Tibial nerve (tissue), 4 donors: ENCODE data around the gene KLHDC7A. TPM values are rescaled to one million over a fixed set of nuclear protein-coding genes. Genes with fewer than 3 reads are reported as not detected.
"Not testable (repeated sequence)": the region's sequence is repeated elsewhere in the genome, so short reads cannot be mapped to it uniquely, and the experiment has no call there.

Experiments used
- DNase-seq, 2 donors: peaks; one replicate each; pipeline ENCODE4 v3.0.0-alpha.2; 2019; ENCODE audit warnings: low spot score in 2 of 2
- H3K27ac ChIP-seq, 4 donors: fragments of 200-600 bp; sonication (generic) in 3 of 4; one replicate each; pipeline ENCODE4 v1.5.1; 2017 to 2019; ENCODE audit warnings: mild to moderate bottlenecking in 1 of 4
- H3K27me3 ChIP-seq, 2 donors: fragments of 200-600 bp; sonication (generic) in 1 of 2; one replicate each; pipeline versions ENCODE4 v1.5.1 to v1.6.0; 2017 to 2019
- H3K36me3 ChIP-seq, 3 donors: fragments of 200-600 bp; sonication (generic); one replicate each; pipeline ENCODE4 v1.5.1; 2018 to 2019
- H3K4me1 ChIP-seq, 4 donors: fragments of 200-600 bp; sonication (generic) in 3 of 4; one replicate each; pipeline ENCODE4 v1.5.1; 2017 to 2019
- H3K4me3 ChIP-seq, 4 donors: fragments of 200-600 bp; sonication (generic) in 3 of 4; one replicate each; pipeline ENCODE4 v1.5.1; 2017 to 2019; ENCODE audit warnings: mild to moderate bottlenecking in 1 of 4, moderate library complexity in 1 of 4
- H3K9me3 ChIP-seq, 4 donors: fragments of 200-600 bp; sonication (generic) in 3 of 4; one replicate each; pipeline ENCODE4 v1.5.1; 2017 to 2019
- EP300 ChIP-seq, 2 donors: sonication (generic); formaldehyde crosslinking; IDR thresholded peaks; one replicate each; pipeline ENCODE4 v1.6.1; 2017; ENCODE audit warnings: antibody characterized with exemption in 2 of 2, mild to moderate bottlenecking in 1 of 2
- POLR2A ChIP-seq, 2 donors: fragments of 450-650 bp; IDR thresholded peaks; one replicate each; pipeline ENCODE4 v1.6.1; 2017; ENCODE audit warnings: antibody characterized with exemption in 2 of 2, mild to moderate bottlenecking in 2 of 2, moderate library complexity in 2 of 2
- WGBS, 2 donors: methylation state at CpG; one replicate each; pipeline ENCODE4 v1.1.5; 2018; 5-methylcytosine and 5-hydroxymethylcytosine counted together
- total RNA-seq, 4 donors: library from RNA; depleted of rRNA; stranded (reverse); fragments of >200 nt; gene quantifications; one replicate each; pipeline ENCODE4 v1.1.0, GENCODE V29; 2016
- TF ChIP-seq, protein P1 (sequence below), 5 experiments: fragments of 200-600 bp in 3 of 5; fragments of 450-650 bp in 2 of 5; sonication (generic) in 3 of 5; IDR thresholded peaks; one replicate each; pipeline ENCODE4 v1.5.1; 2016 to 2019; ENCODE audit warnings: antibody characterized with exemption in 5 of 5, mild to moderate bottlenecking in 3 of 5, moderate library complexity in 2 of 5

Gene KLHDC7A
- total RNA-seq, 4 donors from 2014 or later = 0.20 to 0.21 TPM; not detected in 2

DNA sequence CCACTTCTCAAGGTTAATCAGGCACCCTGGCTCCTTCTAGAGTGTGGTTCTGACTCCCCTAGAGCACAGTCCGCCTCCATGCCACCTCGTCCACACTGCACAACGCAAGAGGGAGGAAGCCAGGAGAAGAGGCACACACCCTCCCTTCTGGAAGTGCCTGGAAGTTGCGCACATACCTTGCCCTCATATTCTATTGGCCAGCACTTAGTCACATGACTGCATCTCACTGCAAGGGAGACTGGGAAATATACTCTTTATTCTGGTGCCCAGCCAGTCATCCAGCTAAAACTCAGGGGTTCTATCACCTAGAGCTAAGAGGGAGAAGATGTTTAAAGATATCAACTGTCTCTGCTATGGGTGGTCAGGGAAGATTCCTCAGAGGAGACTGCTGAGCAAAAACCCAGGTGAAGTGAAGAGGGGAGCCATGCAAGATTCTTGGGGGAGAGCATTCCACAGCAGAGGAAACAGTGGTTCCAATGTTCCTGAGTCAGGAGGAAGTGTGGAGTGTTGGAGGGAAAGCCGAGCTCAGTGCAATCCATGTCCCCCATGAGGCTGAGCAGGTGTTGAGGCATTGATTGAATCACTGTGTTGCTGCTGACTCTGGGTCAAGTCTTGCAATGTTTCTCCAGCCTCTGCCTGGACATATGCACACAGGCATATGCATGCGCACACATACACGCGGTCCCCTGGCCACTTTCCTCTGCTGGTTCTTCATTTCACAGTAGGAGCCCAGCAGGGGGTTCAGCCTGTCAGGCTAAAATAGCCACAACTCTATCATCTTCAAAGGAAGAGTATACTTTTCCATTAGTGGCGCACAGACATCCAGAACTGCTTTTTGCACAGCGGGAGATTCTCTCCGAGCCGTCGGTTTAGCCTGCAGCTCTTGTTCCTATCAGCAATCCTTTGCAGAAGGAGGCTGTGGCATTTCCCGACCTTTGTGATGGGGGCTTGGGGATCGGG is 22.3 kb upstream of the KLHDC7A start:
- no peaks in the 10 kb centered on the region for H3K4me1 ChIP-seq
- no peak for DNase-seq
- TF ChIP-seq, protein P1, sequence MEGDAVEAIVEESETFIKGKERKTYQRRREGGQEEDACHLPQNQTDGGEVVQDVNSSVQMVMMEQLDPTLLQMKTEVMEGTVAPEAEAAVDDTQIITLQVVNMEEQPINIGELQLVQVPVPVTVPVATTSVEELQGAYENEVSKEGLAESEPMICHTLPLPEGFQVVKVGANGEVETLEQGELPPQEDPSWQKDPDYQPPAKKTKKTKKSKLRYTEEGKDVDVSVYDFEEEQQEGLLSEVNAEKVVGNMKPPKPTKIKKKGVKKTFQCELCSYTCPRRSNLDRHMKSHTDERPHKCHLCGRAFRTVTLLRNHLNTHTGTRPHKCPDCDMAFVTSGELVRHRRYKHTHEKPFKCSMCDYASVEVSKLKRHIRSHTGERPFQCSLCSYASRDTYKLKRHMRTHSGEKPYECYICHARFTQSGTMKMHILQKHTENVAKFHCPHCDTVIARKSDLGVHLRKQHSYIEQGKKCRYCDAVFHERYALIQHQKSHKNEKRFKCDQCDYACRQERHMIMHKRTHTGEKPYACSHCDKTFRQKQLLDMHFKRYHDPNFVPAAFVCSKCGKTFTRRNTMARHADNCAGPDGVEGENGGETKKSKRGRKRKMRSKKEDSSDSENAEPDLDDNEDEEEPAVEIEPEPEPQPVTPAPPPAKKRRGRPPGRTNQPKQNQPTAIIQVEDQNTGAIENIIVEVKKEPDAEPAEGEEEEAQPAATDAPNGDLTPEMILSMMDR (IDR thresholded peaks at IDR 0.05) = no peak
- TF ChIP-seq POLR2A (IDR thresholded peaks at IDR 0.05) (no peak), EP300 (IDR thresholded peaks at IDR 0.05) (no peak)
- H3K36me3 ChIP-seq = no peaks in the 10 kb centered on the region
- WGBS, 2 donors = 54 to 55% methylated on average over 15 of the region's 15 CpGs
- no peak overlapping the region for H3K27ac ChIP-seq
- H3K9me3 ChIP-seq = no peaks in the 10 kb centered on the region
- H3K27me3 ChIP-seq = peaks cover 0 to 22% of the 10 kb centered on the region in 2 donors
- H3K4me3 ChIP-seq = no peak overlapping the region

DNA sequence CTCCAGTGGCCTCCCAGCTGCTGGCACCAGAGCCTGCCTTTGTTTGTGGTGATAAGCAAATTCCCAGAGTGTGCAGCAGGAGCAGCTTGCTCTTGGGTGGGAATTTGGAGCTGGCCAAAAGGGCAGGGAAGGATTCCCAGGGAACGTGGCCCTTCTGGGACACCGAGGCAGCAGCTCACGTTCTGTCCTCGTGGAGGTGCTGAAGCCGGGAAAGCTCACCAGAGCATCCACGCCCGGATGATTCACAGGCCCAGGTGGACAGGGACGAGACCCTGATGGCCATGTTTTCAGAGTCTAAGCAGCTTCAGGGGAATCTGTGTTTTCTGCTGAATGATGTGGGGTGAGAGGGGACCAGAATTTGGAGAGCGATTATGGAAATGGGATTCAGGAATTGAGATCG is 19.1 kb upstream of the KLHDC7A start:
- no peak overlapping the region for H3K4me3 ChIP-seq
- TF ChIP-seq EP300 (IDR thresholded peaks at IDR 0.05) (no peak), POLR2A (IDR thresholded peaks at IDR 0.05) (no peak)
- TF ChIP-seq, protein P1 (IDR thresholded peaks at IDR 0.05) = no peak
- no peaks in the 10 kb centered on the region for H3K9me3 ChIP-seq
- H3K36me3 ChIP-seq = no peaks in the 10 kb centered on the region
- WGBS, 2 donors = 79 to 87% methylated on average over 10 of the region's 10 CpGs
- H3K27me3 ChIP-seq = peaks cover 0 to 22% of the 10 kb centered on the region in 2 donors
- no peak for DNase-seq
- no peak overlapping the region for H3K27ac ChIP-seq
- H3K4me1 ChIP-seq = no peaks in the 10 kb centered on the region

DNA sequence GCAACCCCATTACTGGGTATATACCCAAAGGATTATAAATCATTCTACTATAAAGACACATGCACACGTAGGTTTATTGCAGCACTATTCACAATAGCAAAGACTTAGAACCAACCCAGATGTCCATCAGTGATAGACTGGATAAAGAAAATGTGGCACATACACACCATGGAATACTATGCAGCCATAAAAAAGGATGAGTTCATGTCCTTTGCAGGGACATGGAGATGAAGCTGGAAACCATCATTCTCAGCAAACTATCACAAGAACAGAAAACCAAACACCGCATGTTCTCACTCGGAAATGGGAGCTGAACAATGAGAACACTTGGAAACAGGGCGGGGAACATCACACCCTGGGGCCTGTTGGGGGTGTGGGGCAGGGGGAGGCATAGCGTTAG is 18.2 kb upstream of the KLHDC7A start:
- not testable (repeated sequence) for H3K4me1 ChIP-seq, H3K4me3 ChIP-seq, H3K9me3 ChIP-seq, H3K27ac ChIP-seq, DNase-seq, H3K36me3 ChIP-seq
- peaks cover 0 to 18% of the 10 kb centered on the region in 2 donors for H3K27me3 ChIP-seq
- 85 to 88% methylated on average over 5 of the region's 5 CpGs for WGBS, 2 donors

DNA sequence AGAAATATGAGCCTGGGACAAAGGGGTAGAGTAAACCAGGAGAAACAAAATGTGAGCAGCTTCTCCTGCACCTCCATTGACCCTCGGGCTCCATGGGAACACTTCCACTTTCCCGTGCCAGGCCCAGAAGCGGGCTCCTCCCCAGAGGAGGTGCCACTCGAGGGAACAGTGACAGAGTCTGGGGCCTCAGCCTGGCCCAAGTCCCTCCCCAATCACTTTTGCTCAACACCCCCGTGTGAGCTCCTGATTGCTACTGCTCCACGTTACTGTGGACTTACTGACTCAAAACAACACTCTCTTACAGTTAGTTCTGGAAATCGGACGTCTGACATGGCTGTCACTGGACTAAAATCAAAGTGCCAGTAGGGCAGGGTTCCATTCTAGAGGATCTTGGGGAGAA is 17.7 kb upstream of the KLHDC7A start:
- no peak overlapping the region for H3K27ac ChIP-seq
- no peak for DNase-seq
- H3K4me3 ChIP-seq = no peak overlapping the region
- H3K9me3 ChIP-seq = no peaks in the 10 kb centered on the region
- TF ChIP-seq EP300 (IDR thresholded peaks at IDR 0.05) (no peak), POLR2A (IDR thresholded peaks at IDR 0.05) (no peak)
- TF ChIP-seq, protein P1 (IDR thresholded peaks at IDR 0.05) = no peak
- peaks cover 0 to 18% of the 10 kb centered on the region in 2 donors for H3K27me3 ChIP-seq
- no peaks in the 10 kb centered on the region for H3K4me1 ChIP-seq
- no peaks in the 10 kb centered on the region for H3K36me3 ChIP-seq
- 70 to 72% methylated on average over 8 of the region's 8 CpGs for WGBS, 2 donors

DNA sequence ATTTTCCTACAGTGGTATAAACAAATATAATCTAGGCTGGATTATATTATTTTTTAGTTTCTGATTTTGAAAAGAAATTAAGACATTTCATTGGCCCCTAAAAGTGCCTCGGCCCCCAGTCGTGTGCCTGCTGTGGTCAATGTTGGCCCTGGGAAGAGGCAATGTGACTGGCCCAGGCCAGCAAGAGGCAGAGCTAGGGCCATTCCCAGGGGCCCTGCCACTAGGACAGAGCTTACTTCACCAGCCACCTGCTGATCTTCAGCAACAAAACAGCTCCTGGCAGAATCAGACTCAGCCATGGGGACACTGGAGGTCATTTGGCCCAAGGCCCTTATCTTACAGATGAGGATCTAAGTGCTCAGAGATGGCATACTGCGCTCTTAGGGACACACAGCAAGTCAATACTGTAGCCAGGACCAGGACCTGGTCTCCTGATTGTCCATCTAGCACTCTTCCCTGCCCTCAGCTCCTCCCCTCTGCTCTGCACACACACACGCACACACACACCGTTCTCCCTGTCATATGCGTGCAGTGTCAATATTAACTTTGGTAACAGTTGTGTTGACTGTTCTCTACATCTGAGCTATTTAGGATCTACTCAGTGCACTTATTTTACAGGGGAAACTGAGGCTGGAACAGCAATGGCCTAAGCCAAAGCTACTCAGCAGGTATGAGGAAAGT is 16.6 kb upstream of the KLHDC7A start:
- TF ChIP-seq EP300 (IDR thresholded peaks at IDR 0.05) = no peak
- TF ChIP-seq POLR2A (IDR thresholded peaks at IDR 0.05) = no peak
- TF ChIP-seq, protein P1 (IDR thresholded peaks at IDR 0.05) = no peak
- Histone ChIP-seq H3K27me3 (peaks cover 0 to 10% of the 10 kb centered on the region in 2 donors), H3K4me3 (no peak overlapping the region), H3K9me3 (no peaks in the 10 kb centered on the region), H3K4me1 (no peaks in the 10 kb centered on the region), H3K36me3 (no peaks in the 10 kb centered on the region), H3K27ac (no peak overlapping the region)
- WGBS, 2 donors = 76 to 80% methylated on average over 6 of the region's 6 CpGs
- no peak for DNase-seq
